NCI-H146 (cell line): ENCODE data around the gene NELL1.

Experiments
- DNase-seq: peaks from one replicate; lab custom pipeline; 2025; lab: John Stamatoyannopoulos, UW

Gene NELL1

GRCh38 chr11:21346361-21346760 lies 677.0 kb downstream of the NELL1 start:
- DNase-seq, result no peak

- DNase-seq, result no peak
These were observed 681.2 kb downstream of the NELL1 start for GRCh38 chr11:21350613-21351012.

GRCh38 chr11:21353425-21353824 lies 684.0 kb downstream of the NELL1 start:
- DNase-seq, result no peak

- DNase-seq, result no peak
These were observed 695.7 kb downstream of the NELL1 start for GRCh38 chr11:21364866-21365624.

- no peak for DNase-seq
These were observed 700.6 kb downstream of the NELL1 start for GRCh38 chr11:21369947-21370346.

GRCh38 chr11:21371044-21371443 lies 701.7 kb downstream of the NELL1 start:
- no peak for DNase-seq

- DNase-seq, result no peak
These were observed 703.3 kb downstream of the NELL1 start for GRCh38 chr11:21372672-21373071.

- DNase-seq, result no peak
These were observed 705.0 kb downstream of the NELL1 start for GRCh38 chr11:21374376-21374775.

GRCh38 chr11:21385669-21386440 lies 716.5 kb downstream of the NELL1 start:
- no peak for DNase-seq

GRCh38 chr11:21390430-21390829 lies 721.0 kb downstream of the NELL1 start:
- no peak for DNase-seq

GRCh38 chr11:21396342-21397008 lies 727.1 kb downstream of the NELL1 start:
- no peak for DNase-seq

GRCh38 chr11:21398195-21398594 lies 728.8 kb downstream of the NELL1 start:
- no peak for DNase-seq

GRCh38 chr11:21401496-21401895 lies 732.1 kb downstream of the NELL1 start:
- DNase-seq, result no peak

GRCh38 chr11:21402274-21402673 lies 732.9 kb downstream of the NELL1 start:
- DNase-seq, result no peak

GRCh38 chr11:21403069-21403468 lies 733.7 kb downstream of the NELL1 start:
- DNase-seq, result no peak

- no peak for DNase-seq
These were observed 736.0 kb downstream of the NELL1 start for GRCh38 chr11:21405422-21405821.

- DNase-seq, result no peak
These were observed 741.1 kb downstream of the NELL1 start for GRCh38 chr11:21410513-21410912.

- DNase-seq, result no peak
These were observed 741.7 kb downstream of the NELL1 start for GRCh38 chr11:21411104-21411503.

GRCh38 chr11:21411597-21411996 lies 742.2 kb downstream of the NELL1 start:
- DNase-seq, result no peak

- no peak for DNase-seq
These were observed 743.4 kb downstream of the NELL1 start for GRCh38 chr11:21412652-21413383.

- no peak for DNase-seq
These were observed 745.6 kb downstream of the NELL1 start for GRCh38 chr11:21414953-21415352.

- DNase-seq, result peak; percentile 76
These were observed 746.2 kb downstream of the NELL1 start for GRCh38 chr11:21415606-21416005.
